Measurements from ENCODE around the gene ZNF423.

Gene ZNF423

DNA sequence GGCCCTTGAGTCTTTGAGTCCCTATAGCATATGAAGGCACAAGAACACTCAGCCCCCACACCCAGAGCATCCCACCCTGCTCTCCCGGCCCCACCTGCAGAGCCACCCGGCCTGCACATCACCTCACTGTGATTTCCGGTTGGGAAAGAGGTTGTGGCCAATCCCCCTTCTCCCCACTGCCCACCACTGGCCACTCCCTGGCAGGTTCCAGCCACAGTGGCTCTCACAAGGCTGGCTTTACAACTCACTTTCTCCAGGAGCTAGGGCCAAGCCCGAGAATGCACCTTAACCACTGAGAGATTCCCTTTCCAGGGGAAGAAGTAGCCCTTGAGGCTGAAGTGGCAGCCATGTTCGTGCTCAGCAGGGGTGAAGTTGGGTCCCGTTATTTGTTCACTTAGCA is 358.4 kb downstream of the ZNF423 start:
- Histone ChIP-seq H2BK5ac (ENCODE audit: low read depth, low read length, poor library complexity, severe bottlenecking) (no peak overlapping the region), H3K9ac (ENCODE audit: low read length) (no peak overlapping the region), H3K27ac (ENCODE audit: low read length, poor library complexity, severe bottlenecking) (no peak overlapping the region), H3K4me2 (ENCODE audit: low read length, poor library complexity, severe bottlenecking) (no peak overlapping the region), H2BK15ac (ENCODE audit: low read depth, poor library complexity, severe bottlenecking) (no peak overlapping the region), H3K14ac (ENCODE audit: low read length in 2 of 2) (no peak overlapping the region), H4K8ac (ENCODE audit: low read length) (no peak overlapping the region), H3K4me1 (ENCODE audit: control insufficient read depth, insufficient read depth, low read depth, low read length) (peaks cover 1% of the 10 kb centered on the region), H3K27me3 (ENCODE audit: control insufficient read depth in 1 of 2, insufficient read depth in 1 of 2, low read length in 2 of 2) (no peaks in the 10 kb centered on the region), H3K79me1 (replicated peaks; ENCODE audit: low read length, poor library complexity, severe bottlenecking) (no peaks in the 10 kb centered on the region), H3K4ac (ENCODE audit: low read depth in 1 of 2, low read length in 2 of 2) (no peak overlapping the region), H2BK120ac (ENCODE audit: low read depth, low read length) (no peak overlapping the region), H3K9me3 (ENCODE audit: control insufficient read depth, low read length) (no peaks in the 10 kb centered on the region), H3K23ac (ENCODE audit: low read length in 2 of 2) (no peak overlapping the region), H2AK5ac (ENCODE audit: low read length, severe bottlenecking) (no peak overlapping the region), H2BK12ac (ENCODE audit: low read length in 2 of 2) (no peak overlapping the region), H3K36me3 (ENCODE audit: control insufficient read depth in 1 of 2, insufficient read depth in 2 of 2, low read depth in 1 of 2, low read length in 2 of 2) (no peaks in the 10 kb centered on the region), H4K91ac (ENCODE audit: low read length) (no peak overlapping the region), H2AFZ (ENCODE audit: low read depth, low read length) (no peak overlapping the region), H3K18ac (ENCODE audit: low read depth in 1 of 2, low read length in 2 of 2) (no peak overlapping the region), H3K4me3 (ENCODE audit: insufficient read depth in 1 of 2, low read depth in 1 of 2, low read length in 2 of 2) (no peak overlapping the region)
- no peak for DNase-seq
- WGBS: 89% methylated on average over 6 of the region's 6 CpGs

DNA sequence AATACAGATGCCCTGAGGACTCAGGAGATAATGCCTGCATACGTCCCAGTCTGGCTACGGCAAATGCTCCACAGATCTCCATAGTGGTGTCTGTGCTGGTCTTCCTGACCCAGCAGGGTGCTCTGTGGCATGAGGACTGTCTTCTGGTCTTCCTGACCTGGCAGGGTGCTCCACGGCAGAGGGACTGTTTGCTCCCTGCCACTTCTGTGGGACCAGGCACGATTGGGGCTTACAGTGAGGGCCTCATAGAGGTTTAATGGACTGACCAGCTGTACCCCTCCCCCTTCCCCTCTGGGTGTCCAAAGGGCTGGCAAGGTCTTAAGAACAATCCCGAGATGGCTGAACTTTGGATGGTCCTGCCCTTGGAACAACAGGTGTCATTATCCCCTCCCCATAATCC is 359.3 kb downstream of the ZNF423 start:
- H4K8ac ChIP-seq (ENCODE audit: low read length): no peak overlapping the region
- no peak overlapping the region for H3K4me2 ChIP-seq (ENCODE audit: low read length, poor library complexity, severe bottlenecking)
- H3K23ac ChIP-seq (ENCODE audit: low read length in 2 of 2): no peak overlapping the region
- H3K9me3 ChIP-seq (ENCODE audit: control insufficient read depth, low read length): no peaks in the 10 kb centered on the region
- H2BK15ac ChIP-seq (ENCODE audit: low read depth, poor library complexity, severe bottlenecking): no peak overlapping the region
- H3K9ac ChIP-seq (ENCODE audit: low read length): no peak overlapping the region
- no peaks in the 10 kb centered on the region for H3K36me3 ChIP-seq (ENCODE audit: control insufficient read depth in 1 of 2, insufficient read depth in 2 of 2, low read depth in 1 of 2, low read length in 2 of 2)
- H3K4me3 ChIP-seq (ENCODE audit: insufficient read depth in 1 of 2, low read depth in 1 of 2, low read length in 2 of 2): no peak overlapping the region
- no peak overlapping the region for H3K18ac ChIP-seq (ENCODE audit: low read depth in 1 of 2, low read length in 2 of 2)
- no peak for DNase-seq
- no peak overlapping the region for H3K14ac ChIP-seq (ENCODE audit: low read length in 2 of 2)
- H2AK5ac ChIP-seq (ENCODE audit: low read length, severe bottlenecking): no peak overlapping the region
- H3K27me3 ChIP-seq (ENCODE audit: control insufficient read depth in 1 of 2, insufficient read depth in 1 of 2, low read length in 2 of 2): peaks cover 0 to 2% of the 10 kb centered on the region in 2 experiments
- H2AFZ ChIP-seq (ENCODE audit: low read depth, low read length): no peak overlapping the region
- no peaks in the 10 kb centered on the region for H3K79me1 ChIP-seq (replicated peaks; ENCODE audit: low read length, poor library complexity, severe bottlenecking)
- H3K4ac ChIP-seq (ENCODE audit: low read depth in 1 of 2, low read length in 2 of 2): no peak overlapping the region
- H2BK12ac ChIP-seq (ENCODE audit: low read length in 2 of 2): no peak overlapping the region
- H4K91ac ChIP-seq (ENCODE audit: low read length): no peak overlapping the region
- peaks cover 5% of the 10 kb centered on the region for H3K4me1 ChIP-seq (ENCODE audit: control insufficient read depth, insufficient read depth, low read depth, low read length)
- 74% methylated on average over 5 of the region's 5 CpGs for WGBS
- H2BK120ac ChIP-seq (ENCODE audit: low read depth, low read length): no peak overlapping the region
- H2BK5ac ChIP-seq (ENCODE audit: low read depth, low read length, poor library complexity, severe bottlenecking): no peak overlapping the region
- H3K27ac ChIP-seq (ENCODE audit: low read length, poor library complexity, severe bottlenecking): no peak overlapping the region

DNA sequence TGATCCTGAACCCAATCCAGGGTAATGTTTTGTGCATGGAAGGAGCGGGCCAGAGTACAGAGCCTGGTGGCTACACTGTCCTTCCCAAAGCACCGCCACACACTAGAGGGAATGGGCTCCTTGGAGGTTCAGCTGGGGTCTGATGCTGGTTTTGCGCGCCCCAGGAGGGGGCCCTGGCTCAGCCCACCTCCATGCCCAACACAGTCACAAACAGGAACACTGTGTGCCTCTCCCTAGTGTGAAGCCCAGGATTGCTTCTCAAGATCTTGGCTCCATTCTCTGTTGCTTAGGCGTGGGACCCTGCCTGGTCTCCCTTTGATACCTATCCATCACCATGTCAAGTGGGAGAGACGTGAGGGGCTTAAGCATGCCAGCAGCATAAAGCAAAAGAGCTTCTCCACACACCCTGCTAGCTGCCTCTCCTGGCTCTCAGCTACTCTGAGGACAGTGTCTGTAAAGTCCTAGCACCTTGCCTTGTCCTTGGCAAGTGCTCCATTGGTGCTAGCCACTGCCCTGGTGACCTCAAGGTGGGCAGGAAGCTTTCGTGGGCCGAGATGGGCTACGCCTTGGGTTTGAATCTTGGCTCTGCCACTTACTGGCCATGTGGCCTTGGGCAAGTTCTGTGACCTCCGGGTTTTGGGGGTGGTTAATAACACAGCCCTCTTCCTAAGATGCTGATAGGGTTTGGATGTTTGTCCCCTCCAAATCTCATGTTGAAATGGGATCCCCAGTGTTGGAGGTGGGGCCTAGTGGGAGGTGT is 360.1 kb downstream of the ZNF423 start:
- H2BK5ac ChIP-seq (ENCODE audit: low read depth, low read length, poor library complexity, severe bottlenecking): no peak overlapping the region
- no peak overlapping the region for H4K8ac ChIP-seq (ENCODE audit: low read length)
- no peak overlapping the region for H2AFZ ChIP-seq (ENCODE audit: low read depth, low read length)
- no peak overlapping the region for H3K18ac ChIP-seq (ENCODE audit: low read depth in 1 of 2, low read length in 2 of 2)
- H2BK15ac ChIP-seq (ENCODE audit: low read depth, poor library complexity, severe bottlenecking): no peak overlapping the region
- no peak overlapping the region for H2AK5ac ChIP-seq (ENCODE audit: low read length, severe bottlenecking)
- no peak overlapping the region for H2BK12ac ChIP-seq (ENCODE audit: low read length in 2 of 2)
- H4K91ac ChIP-seq (ENCODE audit: low read length): no peak overlapping the region
- no peak overlapping the region for H3K4me2 ChIP-seq (ENCODE audit: low read length, poor library complexity, severe bottlenecking)
- peaks cover 0 to 3% of the 10 kb centered on the region in 2 experiments for H3K27me3 ChIP-seq (ENCODE audit: control insufficient read depth in 1 of 2, insufficient read depth in 1 of 2, low read length in 2 of 2)
- H3K23ac ChIP-seq (ENCODE audit: low read length in 2 of 2): no peak overlapping the region
- DNase-seq: no peak
- no peak overlapping the region for H3K4ac ChIP-seq (ENCODE audit: low read depth in 1 of 2, low read length in 2 of 2)
- no peaks in the 10 kb centered on the region for H3K79me1 ChIP-seq (replicated peaks; ENCODE audit: low read length, poor library complexity, severe bottlenecking)
- H3K9ac ChIP-seq (ENCODE audit: low read length): no peak overlapping the region
- H3K14ac ChIP-seq (ENCODE audit: low read length in 2 of 2): no peak overlapping the region
- H3K36me3 ChIP-seq (ENCODE audit: control insufficient read depth in 1 of 2, insufficient read depth in 2 of 2, low read depth in 1 of 2, low read length in 2 of 2): no peaks in the 10 kb centered on the region
- no peak overlapping the region for H3K27ac ChIP-seq (ENCODE audit: low read length, poor library complexity, severe bottlenecking)
- peaks cover 6% of the 10 kb centered on the region for H3K4me1 ChIP-seq (ENCODE audit: control insufficient read depth, insufficient read depth, low read depth, low read length)
- no peaks in the 10 kb centered on the region for H3K9me3 ChIP-seq (ENCODE audit: control insufficient read depth, low read length)
- 86% methylated on average over 10 of the region's 10 CpGs for WGBS
- no peak overlapping the region for H2BK120ac ChIP-seq (ENCODE audit: low read depth, low read length)
- no peak overlapping the region for H3K4me3 ChIP-seq (ENCODE audit: insufficient read depth in 1 of 2, low read depth in 1 of 2, low read length in 2 of 2)

DNA sequence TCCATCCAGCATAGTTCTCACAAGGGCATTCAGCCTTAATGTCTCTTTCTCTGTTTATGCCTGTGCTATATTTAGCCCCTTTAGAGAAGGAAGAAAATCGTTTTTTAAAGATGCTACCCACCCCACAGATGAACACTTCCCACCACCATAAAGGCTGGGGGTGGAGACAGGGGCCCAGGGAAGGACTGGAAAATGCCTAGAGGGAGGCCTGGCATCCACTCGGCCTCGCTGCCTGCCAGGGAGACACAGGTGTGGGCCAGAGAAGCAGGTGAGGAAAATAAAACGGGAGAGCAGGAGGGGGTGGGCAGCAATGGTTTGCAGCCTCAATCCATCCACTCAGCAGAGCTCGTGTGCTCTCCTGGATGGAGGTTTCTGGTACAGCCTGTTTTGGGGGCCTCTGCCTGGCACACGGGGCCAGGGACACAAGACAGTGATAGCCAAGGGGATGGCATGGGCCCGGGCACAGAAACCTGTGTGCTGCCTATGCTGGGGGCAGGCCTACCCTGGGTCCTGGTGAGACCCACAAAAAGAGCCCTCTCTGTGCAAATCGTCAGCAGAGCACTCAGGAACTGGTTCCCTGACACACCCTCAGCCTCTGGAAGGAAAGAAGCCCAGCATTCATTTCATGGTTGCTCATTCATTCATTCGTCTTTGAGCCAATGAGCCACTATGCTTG is 360.9 kb downstream of the ZNF423 start:
- Histone ChIP-seq H3K23ac (ENCODE audit: low read length in 2 of 2) (no peak overlapping the region), H2AK5ac (ENCODE audit: low read length, severe bottlenecking) (no peak overlapping the region), H4K8ac (ENCODE audit: low read length) (no peak overlapping the region), H3K9me3 (ENCODE audit: control insufficient read depth, low read length) (no peaks in the 10 kb centered on the region), H3K79me1 (replicated peaks; ENCODE audit: low read length, poor library complexity, severe bottlenecking) (no peaks in the 10 kb centered on the region), H4K91ac (ENCODE audit: low read length) (no peak overlapping the region), H3K4me3 (ENCODE audit: insufficient read depth in 1 of 2, low read depth in 1 of 2, low read length in 2 of 2) (no peak overlapping the region), H2BK120ac (ENCODE audit: low read depth, low read length) (no peak overlapping the region), H2BK12ac (ENCODE audit: low read length in 2 of 2) (no peak overlapping the region), H3K27ac (ENCODE audit: low read length, poor library complexity, severe bottlenecking) (no peak overlapping the region), H3K27me3 (ENCODE audit: control insufficient read depth in 1 of 2, insufficient read depth in 1 of 2, low read length in 2 of 2) (peaks cover 0 to 3% of the 10 kb centered on the region in 2 experiments), H3K36me3 (ENCODE audit: control insufficient read depth in 1 of 2, insufficient read depth in 2 of 2, low read depth in 1 of 2, low read length in 2 of 2) (no peaks in the 10 kb centered on the region), H2BK5ac (ENCODE audit: low read depth, low read length, poor library complexity, severe bottlenecking) (no peak overlapping the region), H3K14ac (ENCODE audit: low read length in 2 of 2) (no peak overlapping the region), H2BK15ac (ENCODE audit: low read depth, poor library complexity, severe bottlenecking) (no peak overlapping the region), H3K4me1 (ENCODE audit: control insufficient read depth, insufficient read depth, low read depth, low read length) (peaks cover 6% of the 10 kb centered on the region), H3K4me2 (ENCODE audit: low read length, poor library complexity, severe bottlenecking) (no peak overlapping the region), H2AFZ (ENCODE audit: low read depth, low read length) (no peak overlapping the region), H3K18ac (ENCODE audit: low read depth in 1 of 2, low read length in 2 of 2) (no peak overlapping the region), H3K4ac (ENCODE audit: low read depth in 1 of 2, low read length in 2 of 2) (no peak overlapping the region), H3K9ac (ENCODE audit: low read length) (no peak overlapping the region)
- DNase-seq: no peak
- 87% methylated on average over 8 of the region's 9 CpGs for WGBS

All from mesenchymal stem cell (in vitro differentiated cells and primary cell).